WTC11 (cell line): Measurements from ENCODE around the gene CAPN3. TPM values are rescaled to one million over a fixed set of nuclear protein-coding genes. Genes with fewer than 3 reads are reported as not detected.

Experiments used
- ATAC-seq: fragments of 200-7000 bp; cut with Tn5 transposase; 2 replicates; pipeline ENCODE4 v1.10.0; 2021; ENCODE audit warnings: mild to moderate bottlenecking, moderate library complexity
- CTCF ChIA-PET: fragments of 300-600 bp; sonication (Branson Sonifier 250); formaldehyde crosslinking; loops from one replicate; lab custom pipeline; 2021; ENCODE audit warnings: antibody characterized with exemption; lab: Charles Lee
- POLR2A ChIA-PET: fragments of 350-600 bp; sonication (Branson Sonifier 250); formaldehyde crosslinking; loops from one replicate; lab custom pipeline; 2021; ENCODE audit warnings: antibody characterized with exemption; lab: Charles Lee
- DNase-seq: peaks from one replicate; pipeline ENCODE4 v3.0.0; 2021; ENCODE audit warnings: low spot score
- H3K27ac Mint-ChIP-seq: 2 replicates; pipeline ENCODE4 v1.8.0; 2021; ENCODE audit warnings: mixed read lengths
- H3K27me3 Mint-ChIP-seq: 2 replicates; pipeline ENCODE4 v1.8.0; 2021; ENCODE audit warnings: low read depth, mild to moderate bottlenecking, moderate library complexity, mixed read lengths
- H3K36me3 Mint-ChIP-seq: 2 replicates; pipeline ENCODE4 v1.8.0; 2021; ENCODE audit warnings: mixed read lengths
- H3K4me1 Mint-ChIP-seq: 2 replicates; pipeline ENCODE4 v1.8.0; 2022; ENCODE audit warnings: mixed read lengths
- H3K4me3 Mint-ChIP-seq: 2 replicates; pipeline ENCODE4 v1.8.0; 2021; ENCODE audit warnings: mild to moderate bottlenecking, moderate library complexity, mixed read lengths
- H3K9me3 Mint-ChIP-seq: 2 replicates; pipeline ENCODE4 v1.8.0; 2021; ENCODE audit warnings: mixed read lengths
- CBFB ChIP-seq: sonication (generic); formaldehyde crosslinking; IDR thresholded peaks from 2 replicates; pipeline ENCODE4 v1.8.1; 2022; ENCODE audit warnings: mild to moderate bottlenecking, low read depth, missing genetic modification reagents
- NFE2L1 ChIP-seq: sonication (generic); formaldehyde crosslinking; IDR thresholded peaks from 2 replicates; pipeline ENCODE4 v1.8.1; 2023; ENCODE audit warnings: missing genetic modification reagents
- SP1 ChIP-seq: sonication (generic); formaldehyde crosslinking; conservative IDR thresholded peaks from 2 replicates; pipeline ENCODE4 v1.8.1; 2022; ENCODE audit warnings: missing genetic modification reagents
- total RNA-seq: library from RNA; stranded (reverse); gene quantifications from 3 replicates; pipeline ENCODE4 v1.2.3, GENCODE V29; 2021
- TF ChIP-seq, protein P1 (sequence below): fragments of 250-450 bp; sonication (Bioruptor Pico); IDR thresholded peaks from 2 replicates; pipeline ENCODE4 v1.9.0; 2021; ENCODE audit warnings: mild to moderate bottlenecking
- TF ChIP-seq, protein P2 (sequence below): fragments of 250-450 bp; sonication (Bioruptor Pico); IDR thresholded peaks from 2 replicates; pipeline ENCODE4 v1.9.0; 2021; ENCODE audit warnings: mild to moderate bottlenecking, borderline replicate concordance
- TF ChIP-seq, protein P3 (sequence below): sonication (generic); formaldehyde crosslinking; IDR thresholded peaks from 2 replicates; pipeline ENCODE4 v1.8.0; 2023; ENCODE audit warnings: missing genetic modification reagents
- TF ChIP-seq, protein P4 (sequence below): sonication (generic); formaldehyde crosslinking; IDR thresholded peaks from 2 replicates; pipeline ENCODE4 v1.8.1; 2023; ENCODE audit warnings: mild to moderate bottlenecking, missing genetic modification reagents, borderline replicate concordance

The CAPN3 gene
- total RNA-seq, 1 experiment from 2014 or later, result 0.70 TPM

DNA sequence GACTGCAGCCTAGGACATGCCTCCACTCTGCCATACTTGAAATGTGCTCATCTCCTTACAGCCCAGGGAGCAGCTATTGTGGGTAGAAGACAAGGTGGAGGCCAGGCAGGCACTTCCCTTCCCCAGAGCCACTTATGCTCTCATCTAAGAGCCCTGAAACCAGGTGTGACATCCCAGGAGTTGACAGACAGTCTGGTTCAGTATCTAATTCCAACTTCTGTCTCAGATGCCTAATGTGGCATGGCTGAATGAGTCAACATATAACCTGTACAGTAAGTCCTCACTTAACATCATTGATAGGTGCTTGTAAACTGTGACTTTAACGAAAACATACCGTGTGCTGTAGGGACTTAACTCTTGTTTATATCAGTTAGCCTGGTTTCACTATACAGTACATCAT lies 1.2 kb upstream of the CAPN3 start (continued):
- TF ChIP-seq, protein P1, sequence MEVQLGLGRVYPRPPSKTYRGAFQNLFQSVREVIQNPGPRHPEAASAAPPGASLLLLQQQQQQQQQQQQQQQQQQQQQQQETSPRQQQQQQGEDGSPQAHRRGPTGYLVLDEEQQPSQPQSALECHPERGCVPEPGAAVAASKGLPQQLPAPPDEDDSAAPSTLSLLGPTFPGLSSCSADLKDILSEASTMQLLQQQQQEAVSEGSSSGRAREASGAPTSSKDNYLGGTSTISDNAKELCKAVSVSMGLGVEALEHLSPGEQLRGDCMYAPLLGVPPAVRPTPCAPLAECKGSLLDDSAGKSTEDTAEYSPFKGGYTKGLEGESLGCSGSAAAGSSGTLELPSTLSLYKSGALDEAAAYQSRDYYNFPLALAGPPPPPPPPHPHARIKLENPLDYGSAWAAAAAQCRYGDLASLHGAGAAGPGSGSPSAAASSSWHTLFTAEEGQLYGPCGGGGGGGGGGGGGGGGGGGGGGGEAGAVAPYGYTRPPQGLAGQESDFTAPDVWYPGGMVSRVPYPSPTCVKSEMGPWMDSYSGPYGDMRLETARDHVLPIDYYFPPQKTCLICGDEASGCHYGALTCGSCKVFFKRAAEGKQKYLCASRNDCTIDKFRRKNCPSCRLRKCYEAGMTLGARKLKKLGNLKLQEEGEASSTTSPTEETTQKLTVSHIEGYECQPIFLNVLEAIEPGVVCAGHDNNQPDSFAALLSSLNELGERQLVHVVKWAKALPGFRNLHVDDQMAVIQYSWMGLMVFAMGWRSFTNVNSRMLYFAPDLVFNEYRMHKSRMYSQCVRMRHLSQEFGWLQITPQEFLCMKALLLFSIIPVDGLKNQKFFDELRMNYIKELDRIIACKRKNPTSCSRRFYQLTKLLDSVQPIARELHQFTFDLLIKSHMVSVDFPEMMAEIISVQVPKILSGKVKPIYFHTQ (CRISPR knock-in tag), result no peak

DNA sequence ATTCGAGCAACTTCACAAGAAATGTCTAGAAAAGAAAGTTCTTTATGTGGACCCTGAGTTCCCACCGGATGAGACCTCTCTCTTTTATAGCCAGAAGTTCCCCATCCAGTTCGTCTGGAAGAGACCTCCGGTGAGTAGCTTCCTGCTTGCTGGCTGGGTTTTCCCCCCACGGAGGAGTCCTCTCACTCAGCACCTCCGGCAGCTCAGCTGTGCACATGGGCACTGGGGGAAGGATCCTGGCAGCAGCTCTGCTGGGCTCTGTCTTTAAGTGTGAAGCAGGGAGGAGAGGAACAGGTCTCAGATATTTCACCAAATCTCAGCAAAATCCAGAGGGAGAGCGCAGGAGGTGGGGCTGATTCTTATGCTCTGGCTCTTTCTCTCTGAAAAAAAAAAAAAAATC lies 684 bp downstream of the CAPN3 start:
- POLR2A ChIA-PET, result no interaction called here
- DNase-seq (no peak), ATAC-seq (no peak)
- no peaks in the 10 kb centered on the region for H3K9me3 Mint-ChIP-seq
- H3K27me3 Mint-ChIP-seq, result peaks cover 14% of the 10 kb centered on the region
- H3K4me3 Mint-ChIP-seq, result no peak overlapping the region
- H3K27ac Mint-ChIP-seq, result no peak overlapping the region
- H3K36me3 Mint-ChIP-seq, result no peaks in the 10 kb centered on the region
- peaks cover 31% of the 10 kb centered on the region for H3K4me1 Mint-ChIP-seq
- TF ChIP-seq NFE2L1 (CRISPR knock-in tag), result no peak
- TF ChIP-seq, protein P2, sequence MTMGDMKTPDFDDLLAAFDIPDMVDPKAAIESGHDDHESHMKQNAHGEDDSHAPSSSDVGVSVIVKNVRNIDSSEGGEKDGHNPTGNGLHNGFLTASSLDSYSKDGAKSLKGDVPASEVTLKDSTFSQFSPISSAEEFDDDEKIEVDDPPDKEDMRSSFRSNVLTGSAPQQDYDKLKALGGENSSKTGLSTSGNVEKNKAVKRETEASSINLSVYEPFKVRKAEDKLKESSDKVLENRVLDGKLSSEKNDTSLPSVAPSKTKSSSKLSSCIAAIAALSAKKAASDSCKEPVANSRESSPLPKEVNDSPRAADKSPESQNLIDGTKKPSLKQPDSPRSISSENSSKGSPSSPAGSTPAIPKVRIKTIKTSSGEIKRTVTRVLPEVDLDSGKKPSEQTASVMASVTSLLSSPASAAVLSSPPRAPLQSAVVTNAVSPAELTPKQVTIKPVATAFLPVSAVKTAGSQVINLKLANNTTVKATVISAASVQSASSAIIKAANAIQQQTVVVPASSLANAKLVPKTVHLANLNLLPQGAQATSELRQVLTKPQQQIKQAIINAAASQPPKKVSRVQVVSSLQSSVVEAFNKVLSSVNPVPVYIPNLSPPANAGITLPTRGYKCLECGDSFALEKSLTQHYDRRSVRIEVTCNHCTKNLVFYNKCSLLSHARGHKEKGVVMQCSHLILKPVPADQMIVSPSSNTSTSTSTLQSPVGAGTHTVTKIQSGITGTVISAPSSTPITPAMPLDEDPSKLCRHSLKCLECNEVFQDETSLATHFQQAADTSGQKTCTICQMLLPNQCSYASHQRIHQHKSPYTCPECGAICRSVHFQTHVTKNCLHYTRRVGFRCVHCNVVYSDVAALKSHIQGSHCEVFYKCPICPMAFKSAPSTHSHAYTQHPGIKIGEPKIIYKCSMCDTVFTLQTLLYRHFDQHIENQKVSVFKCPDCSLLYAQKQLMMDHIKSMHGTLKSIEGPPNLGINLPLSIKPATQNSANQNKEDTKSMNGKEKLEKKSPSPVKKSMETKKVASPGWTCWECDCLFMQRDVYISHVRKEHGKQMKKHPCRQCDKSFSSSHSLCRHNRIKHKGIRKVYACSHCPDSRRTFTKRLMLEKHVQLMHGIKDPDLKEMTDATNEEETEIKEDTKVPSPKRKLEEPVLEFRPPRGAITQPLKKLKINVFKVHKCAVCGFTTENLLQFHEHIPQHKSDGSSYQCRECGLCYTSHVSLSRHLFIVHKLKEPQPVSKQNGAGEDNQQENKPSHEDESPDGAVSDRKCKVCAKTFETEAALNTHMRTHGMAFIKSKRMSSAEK, result no peak
- no peak for TF ChIP-seq SP1 (CRISPR knock-in tag)
- TF ChIP-seq, protein P3, sequence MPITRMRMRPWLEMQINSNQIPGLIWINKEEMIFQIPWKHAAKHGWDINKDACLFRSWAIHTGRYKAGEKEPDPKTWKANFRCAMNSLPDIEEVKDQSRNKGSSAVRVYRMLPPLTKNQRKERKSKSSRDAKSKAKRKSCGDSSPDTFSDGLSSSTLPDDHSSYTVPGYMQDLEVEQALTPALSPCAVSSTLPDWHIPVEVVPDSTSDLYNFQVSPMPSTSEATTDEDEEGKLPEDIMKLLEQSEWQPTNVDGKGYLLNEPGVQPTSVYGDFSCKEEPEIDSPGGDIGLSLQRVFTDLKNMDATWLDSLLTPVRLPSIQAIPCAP (CRISPR knock-in tag), result no peak
- TF ChIP-seq, protein P4, sequence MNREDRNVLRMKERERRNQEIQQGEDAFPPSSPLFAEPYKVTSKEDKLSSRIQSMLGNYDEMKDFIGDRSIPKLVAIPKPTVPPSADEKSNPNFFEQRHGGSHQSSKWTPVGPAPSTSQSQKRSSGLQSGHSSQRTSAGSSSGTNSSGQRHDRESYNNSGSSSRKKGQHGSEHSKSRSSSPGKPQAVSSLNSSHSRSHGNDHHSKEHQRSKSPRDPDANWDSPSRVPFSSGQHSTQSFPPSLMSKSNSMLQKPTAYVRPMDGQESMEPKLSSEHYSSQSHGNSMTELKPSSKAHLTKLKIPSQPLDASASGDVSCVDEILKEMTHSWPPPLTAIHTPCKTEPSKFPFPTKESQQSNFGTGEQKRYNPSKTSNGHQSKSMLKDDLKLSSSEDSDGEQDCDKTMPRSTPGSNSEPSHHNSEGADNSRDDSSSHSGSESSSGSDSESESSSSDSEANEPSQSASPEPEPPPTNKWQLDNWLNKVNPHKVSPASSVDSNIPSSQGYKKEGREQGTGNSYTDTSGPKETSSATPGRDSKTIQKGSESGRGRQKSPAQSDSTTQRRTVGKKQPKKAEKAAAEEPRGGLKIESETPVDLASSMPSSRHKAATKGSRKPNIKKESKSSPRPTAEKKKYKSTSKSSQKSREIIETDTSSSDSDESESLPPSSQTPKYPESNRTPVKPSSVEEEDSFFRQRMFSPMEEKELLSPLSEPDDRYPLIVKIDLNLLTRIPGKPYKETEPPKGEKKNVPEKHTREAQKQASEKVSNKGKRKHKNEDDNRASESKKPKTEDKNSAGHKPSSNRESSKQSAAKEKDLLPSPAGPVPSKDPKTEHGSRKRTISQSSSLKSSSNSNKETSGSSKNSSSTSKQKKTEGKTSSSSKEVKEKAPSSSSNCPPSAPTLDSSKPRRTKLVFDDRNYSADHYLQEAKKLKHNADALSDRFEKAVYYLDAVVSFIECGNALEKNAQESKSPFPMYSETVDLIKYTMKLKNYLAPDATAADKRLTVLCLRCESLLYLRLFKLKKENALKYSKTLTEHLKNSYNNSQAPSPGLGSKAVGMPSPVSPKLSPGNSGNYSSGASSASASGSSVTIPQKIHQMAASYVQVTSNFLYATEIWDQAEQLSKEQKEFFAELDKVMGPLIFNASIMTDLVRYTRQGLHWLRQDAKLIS (CRISPR knock-in tag), result no peak
- TF ChIP-seq CBFB (CRISPR knock-in tag), result no peak
- TF ChIP-seq, all 79 proteins: peak for 0
- CTCF ChIA-PET, result interaction anchor here (0.9 to 1.1 kb wide), 3 partner anchors 25 to 222 kb away, joined by 3 to 6 read pairs (median 3); no protein-coding TSS in a partner anchor

DNA sequence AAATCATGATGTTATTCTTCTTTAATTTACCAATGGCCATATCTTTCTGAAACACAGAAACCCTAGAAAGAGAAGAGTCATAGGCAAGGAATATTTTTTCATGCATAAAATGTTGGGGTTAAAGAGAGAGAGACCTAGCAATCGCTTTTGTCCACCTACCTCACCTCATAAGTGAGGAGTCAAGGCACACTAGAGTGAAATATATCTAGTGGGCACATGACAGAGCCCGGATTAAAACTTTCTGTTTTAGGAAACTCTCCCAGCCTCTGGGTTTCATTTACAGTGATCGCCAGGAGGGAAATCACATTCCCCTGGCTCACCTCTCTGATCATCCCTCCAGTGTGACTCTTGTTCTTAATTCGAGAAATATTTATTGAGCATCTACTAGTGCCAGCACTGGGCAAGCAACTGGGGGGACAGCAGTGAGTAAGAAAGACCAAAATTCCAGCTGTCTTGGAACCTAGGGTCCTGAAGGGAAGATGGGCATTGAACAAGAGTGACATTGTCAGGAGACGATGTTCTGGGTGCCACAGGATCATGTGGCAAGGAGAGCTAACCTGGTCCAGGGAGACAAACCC lies 1.3 kb downstream of the CAPN3 start:
- Mint-ChIP-seq H3K4me3 (no peak overlapping the region), H3K27ac (no peak overlapping the region), H3K4me1 (peaks cover 31% of the 10 kb centered on the region), H3K36me3 (no peaks in the 10 kb centered on the region), H3K27me3 (peaks cover 20% of the 10 kb centered on the region), H3K9me3 (peaks cover 4% of the 10 kb centered on the region)
- DNase-seq (no peak), ATAC-seq (no peak)
- ChIA-PET POLR2A (no interaction called here), CTCF (interaction anchor here (0.9 kb wide), 1 partner anchor 223 kb away, joined by 3 read pairs; no protein-coding TSS in a partner anchor)
- TF ChIP-seq CBFB (CRISPR knock-in tag), result no peak
- TF ChIP-seq, protein P1 (CRISPR knock-in tag), result no peak
